ENCODE results near the gene VSIG10L.

DNA sequence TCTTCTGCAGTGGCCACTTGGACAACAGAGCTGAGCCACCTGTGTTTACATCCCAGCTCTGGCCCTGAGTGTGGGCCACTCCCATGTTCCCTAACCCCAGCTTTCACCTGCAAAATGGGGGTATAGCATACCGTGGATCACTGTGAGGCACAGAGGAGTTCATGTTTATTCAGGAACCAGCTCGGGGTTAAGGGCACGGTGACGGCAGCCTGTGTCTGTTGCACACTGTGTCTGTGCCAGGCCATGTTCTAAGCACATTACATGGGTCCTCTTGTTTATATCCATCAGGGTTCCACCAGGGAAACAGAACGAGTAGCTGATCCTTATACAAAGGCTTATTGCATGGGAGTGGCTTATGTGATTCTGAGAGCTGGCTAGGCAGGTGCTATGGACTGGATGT is 44.5 kb downstream of the VSIG10L start:
- TF ChIP-seq, protein P1, sequence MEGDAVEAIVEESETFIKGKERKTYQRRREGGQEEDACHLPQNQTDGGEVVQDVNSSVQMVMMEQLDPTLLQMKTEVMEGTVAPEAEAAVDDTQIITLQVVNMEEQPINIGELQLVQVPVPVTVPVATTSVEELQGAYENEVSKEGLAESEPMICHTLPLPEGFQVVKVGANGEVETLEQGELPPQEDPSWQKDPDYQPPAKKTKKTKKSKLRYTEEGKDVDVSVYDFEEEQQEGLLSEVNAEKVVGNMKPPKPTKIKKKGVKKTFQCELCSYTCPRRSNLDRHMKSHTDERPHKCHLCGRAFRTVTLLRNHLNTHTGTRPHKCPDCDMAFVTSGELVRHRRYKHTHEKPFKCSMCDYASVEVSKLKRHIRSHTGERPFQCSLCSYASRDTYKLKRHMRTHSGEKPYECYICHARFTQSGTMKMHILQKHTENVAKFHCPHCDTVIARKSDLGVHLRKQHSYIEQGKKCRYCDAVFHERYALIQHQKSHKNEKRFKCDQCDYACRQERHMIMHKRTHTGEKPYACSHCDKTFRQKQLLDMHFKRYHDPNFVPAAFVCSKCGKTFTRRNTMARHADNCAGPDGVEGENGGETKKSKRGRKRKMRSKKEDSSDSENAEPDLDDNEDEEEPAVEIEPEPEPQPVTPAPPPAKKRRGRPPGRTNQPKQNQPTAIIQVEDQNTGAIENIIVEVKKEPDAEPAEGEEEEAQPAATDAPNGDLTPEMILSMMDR (IDR thresholded peaks at IDR 0.05): no peak
- TF ChIP-seq POLR2A (IDR thresholded peaks at IDR 0.05) (no peak), POLR2AphosphoS5 (IDR thresholded peaks at IDR 0.05) (no peak), EP300 (IDR thresholded peaks at IDR 0.05) (no peak)
